GM23338 (cell line): Measurements from ENCODE around the gene ST7L. TPM values are rescaled to one million over a fixed set of nuclear protein-coding genes. Genes with fewer than 3 reads are reported as not detected.

Experiments used
- ATAC-seq: fragments of 200-7000 bp; cut with Tn5 transposase; 3 replicates; pipeline ENCODE4 v1.9.1; 2020
- DNase-seq: peaks from one replicate; pipeline ENCODE4 v3.0.0-alpha.2; 2015; ENCODE audit warnings: low spot score
- H2AFZ ChIP-seq: fragments of 200-600 bp; sonication (generic); 2 replicates; pipeline ENCODE4 v1.8.0; 2016; ENCODE audit warnings: antibody characterized with exemption, mild to moderate bottlenecking, moderate library complexity
- H3F3A ChIP-seq: fragments of 200-600 bp; sonication (generic); replicated peaks from 2 replicates; pipeline ENCODE4 v1.8.0; 2017; ENCODE audit warnings: antibody characterized with exemption, mixed run types, low read depth
- H3K27ac ChIP-seq: fragments of 200-600 bp; sonication (generic); 2 replicates; pipeline ENCODE4 v1.6.1; 2016; ENCODE audit warnings: low read depth
- H3K27me3 ChIP-seq: fragments of 200-600 bp; sonication (generic); 2 replicates; pipeline ENCODE4 v1.8.0; 2016; ENCODE audit warnings: mild to moderate bottlenecking, mixed run types, moderate library complexity; ENCODE audit not compliant: insufficient read depth
- H3K36me3 ChIP-seq: fragments of 200-600 bp; sonication (generic); 2 replicates; pipeline ENCODE4 v1.8.0; 2016; ENCODE audit warnings: mild to moderate bottlenecking; ENCODE audit not compliant: insufficient read depth
- H3K4me1 ChIP-seq: fragments of 200-600 bp; sonication (generic); 2 replicates; pipeline ENCODE4 v1.8.0; 2016; ENCODE audit warnings: mild to moderate bottlenecking, moderate library complexity; ENCODE audit not compliant: insufficient read depth
- H3K4me2 ChIP-seq: fragments of 200-600 bp; sonication (generic); 2 replicates; pipeline ENCODE4 v1.7.1; 2017; ENCODE audit warnings: mixed run types
- H3K4me3 ChIP-seq: fragments of 200-600 bp; sonication (generic); 2 replicates; pipeline ENCODE4 v1.6.1; 2016; ENCODE audit warnings: mixed run types
- H3K79me2 ChIP-seq: fragments of 200-600 bp; sonication (generic); replicated peaks from 2 replicates; pipeline ENCODE4 v1.8.0; 2017; ENCODE audit warnings: mild to moderate bottlenecking; ENCODE audit not compliant: insufficient read depth
- H3K9me2 ChIP-seq: fragments of 200-600 bp; sonication (generic); 2 replicates; pipeline ENCODE4 v1.8.0; 2017; ENCODE audit not compliant: insufficient read depth
- H4K20me1 ChIP-seq: fragments of 200-600 bp; sonication (generic); replicated peaks from 2 replicates; pipeline ENCODE4 v1.8.0; 2017; ENCODE audit warnings: mild to moderate bottlenecking; ENCODE audit not compliant: insufficient read depth
- H3K27ac Mint-ChIP-seq: 2 replicates; pipeline ENCODE4 v1.8.0; 2020; ENCODE audit warnings: inconsistent platforms, mild to moderate bottlenecking, moderate library complexity, mixed read lengths
- H3K27me3 Mint-ChIP-seq: 3 replicates; pipeline ENCODE4 v1.8.0; 2022; ENCODE audit warnings: low read depth, mild to moderate bottlenecking, moderate library complexity, mixed read lengths, inconsistent platforms; ENCODE audit not compliant: insufficient read depth, poor library complexity
- H3K36me3 Mint-ChIP-seq: 3 replicates; pipeline ENCODE4 v1.8.0; 2021; ENCODE audit warnings: low read depth, mild to moderate bottlenecking, inconsistent platforms, moderate library complexity, mixed read lengths
- H3K4me1 Mint-ChIP-seq: 3 replicates; pipeline ENCODE4 v1.8.0; 2020; ENCODE audit warnings: mild to moderate bottlenecking, inconsistent platforms, mixed read lengths
- H3K4me3 Mint-ChIP-seq: 3 replicates; pipeline ENCODE4 v1.8.0; 2021; ENCODE audit warnings: moderate library complexity, mild to moderate bottlenecking, inconsistent platforms, mixed read lengths
- H3K9me3 Mint-ChIP-seq: 3 replicates; pipeline ENCODE4 v1.8.0; 2020; ENCODE audit warnings: moderate library complexity, mild to moderate bottlenecking, inconsistent platforms, mixed read lengths
- CREB1 ChIP-seq: fragments of 250-450 bp; sonication (Bioruptor Pico); IDR thresholded peaks from 2 replicates; pipeline ENCODE4 v1.5.0; 2020; ENCODE audit warnings: low read depth, mild to moderate bottlenecking, moderate library complexity
- ETS1 ChIP-seq: IDR thresholded peaks from 2 replicates; pipeline ENCODE4 v1.6.1; 2016; ENCODE audit warnings: antibody characterized with exemption
- EZH2 ChIP-seq: fragments of 200-600 bp; sonication (generic); IDR thresholded peaks from one replicate; pipeline ENCODE4 v1.8.0; 2017; ENCODE audit warnings: antibody characterized with exemption, mild to moderate bottlenecking, low read depth; ENCODE audit not compliant: unreplicated experiment
- EZH2phosphoT487 ChIP-seq: fragments of 200-600 bp; sonication (generic); IDR thresholded peaks from one replicate; pipeline ENCODE4 v1.8.1; 2018; ENCODE audit warnings: antibody characterized with exemption; ENCODE audit not compliant: unreplicated experiment
- NANOG ChIP-seq: IDR thresholded peaks from 2 replicates; pipeline ENCODE4 v1.6.1; 2016; ENCODE audit warnings: antibody characterized with exemption, borderline replicate concordance
- REST ChIP-seq: IDR thresholded peaks from one replicate; pipeline ENCODE4 v1.6.1; 2018; ENCODE audit warnings: antibody characterized with exemption; ENCODE audit not compliant: unreplicated experiment
- STAT1 ChIP-seq: IDR thresholded peaks from one replicate; pipeline ENCODE4 v1.6.1; 2016; ENCODE audit warnings: antibody characterized with exemption; ENCODE audit not compliant: unreplicated experiment
- ZNF114 ChIP-seq: fragments of 250-450 bp; sonication (Bioruptor Pico); IDR thresholded peaks from 2 replicates; pipeline ENCODE4 v1.5.0; 2020; ENCODE audit warnings: mild to moderate bottlenecking, moderate library complexity
- ZNF331 ChIP-seq: fragments of 250-450 bp; sonication (Bioruptor Pico); IDR thresholded peaks from 2 replicates; pipeline ENCODE4 v1.5.0; 2020; ENCODE audit warnings: low read depth, mild to moderate bottlenecking, moderate library complexity
- polyA plus RNA-seq: library from polyadenylated mRNA; unstranded; fragments of >200 nt; fragmentation: Nextera tagmentation; extraction: Ambion mirVana; gene quantifications from 2 replicates; pipeline ENCODE4 v1.2.1, GENCODE V29; 2016
- total RNA-seq: library from RNA; depleted of rRNA; stranded (reverse); fragments of >200 nt; shearing (Covaris generic); gene quantifications from 2 replicates; pipeline ENCODE4 v1.2.3, GENCODE V29; 2014

Gene ST7L
- total and polyA plus RNA-seq, 2 experiments from 2014 or later, result 18.2 to 21.0 TPM

- Histone ChIP-seq H3K36me3 (no peaks in the 10 kb centered on the region), H3K4me1 (no peaks in the 10 kb centered on the region), H3K27me3 (peaks cover 23% of the 10 kb centered on the region), H3F3A (no peaks in the 10 kb centered on the region), H3K4me2 (no peak overlapping the region), H3K9me2 (no peaks in the 10 kb centered on the region), H3K79me2 (no peaks in the 10 kb centered on the region), H3K27ac (no peak overlapping the region), H2AFZ (no peak overlapping the region), H3K4me3 (no peak overlapping the region), H4K20me1 (no peaks in the 10 kb centered on the region; the same call in 1 of the 2 replicates)
- Mint-ChIP-seq H3K27me3 (peaks cover 4% of the 10 kb centered on the region), H3K9me3 (no peaks in the 10 kb centered on the region), H3K36me3 (no peaks in the 10 kb centered on the region), H3K4me1 (no peaks in the 10 kb centered on the region), H3K4me3 (no peak overlapping the region), H3K27ac (no peak overlapping the region)
- no peak for DNase-seq
- ATAC-seq, result no peak
- TF ChIP-seq CREB1 (CRISPR knock-in tag) (no peak), EZH2 (no peak), REST (no peak), ETS1 (no peak), EZH2phosphoT487 (no peak)
These were observed 122.7 kb downstream of the ST7L start for GRCh38 chr1:112496290-112496689.

GRCh38 chr1:112493351-112493750 lies 125.6 kb downstream of the ST7L start:
- ATAC-seq (no peak), DNase-seq (no peak)
- Mint-ChIP-seq H3K27me3 (no peaks in the 10 kb centered on the region), H3K9me3 (no peaks in the 10 kb centered on the region), H3K36me3 (no peaks in the 10 kb centered on the region), H3K4me1 (no peaks in the 10 kb centered on the region), H3K4me3 (no peak overlapping the region), H3K27ac (no peak overlapping the region)
- no peaks in the 10 kb centered on the region for H3K79me2 ChIP-seq
- no peak overlapping the region for H3K27ac ChIP-seq
- TF ChIP-seq STAT1 (no peak), ZNF114 (CRISPR knock-in tag) (no peak), EZH2 (no peak), ZNF331 (CRISPR knock-in tag) (no peak), NANOG (no peak), EZH2phosphoT487 (no peak), ETS1 (no peak)
- no peaks in the 10 kb centered on the region for H3K36me3 ChIP-seq
- H2AFZ ChIP-seq, result no peak overlapping the region
- H3K4me3 ChIP-seq, result no peak overlapping the region
- H3K4me2 ChIP-seq, result no peak overlapping the region
- H3K27me3 ChIP-seq, result no peaks in the 10 kb centered on the region
- no peaks in the 10 kb centered on the region for H3F3A ChIP-seq
- H4K20me1 ChIP-seq, result no peaks in the 10 kb centered on the region; the same call in 1 of the 2 replicates
- no peaks in the 10 kb centered on the region for H3K4me1 ChIP-seq
- no peaks in the 10 kb centered on the region for H3K9me2 ChIP-seq
